ENCODE results near the gene ELL. TPM values are rescaled to one million over a fixed set of nuclear protein-coding genes. Genes with fewer than 3 reads are reported as not detected.

Gene ELL
- total and polyA plus RNA-seq, 5 donors, result 9.3 to 19.0 (median 13.6) TPM

DNA sequence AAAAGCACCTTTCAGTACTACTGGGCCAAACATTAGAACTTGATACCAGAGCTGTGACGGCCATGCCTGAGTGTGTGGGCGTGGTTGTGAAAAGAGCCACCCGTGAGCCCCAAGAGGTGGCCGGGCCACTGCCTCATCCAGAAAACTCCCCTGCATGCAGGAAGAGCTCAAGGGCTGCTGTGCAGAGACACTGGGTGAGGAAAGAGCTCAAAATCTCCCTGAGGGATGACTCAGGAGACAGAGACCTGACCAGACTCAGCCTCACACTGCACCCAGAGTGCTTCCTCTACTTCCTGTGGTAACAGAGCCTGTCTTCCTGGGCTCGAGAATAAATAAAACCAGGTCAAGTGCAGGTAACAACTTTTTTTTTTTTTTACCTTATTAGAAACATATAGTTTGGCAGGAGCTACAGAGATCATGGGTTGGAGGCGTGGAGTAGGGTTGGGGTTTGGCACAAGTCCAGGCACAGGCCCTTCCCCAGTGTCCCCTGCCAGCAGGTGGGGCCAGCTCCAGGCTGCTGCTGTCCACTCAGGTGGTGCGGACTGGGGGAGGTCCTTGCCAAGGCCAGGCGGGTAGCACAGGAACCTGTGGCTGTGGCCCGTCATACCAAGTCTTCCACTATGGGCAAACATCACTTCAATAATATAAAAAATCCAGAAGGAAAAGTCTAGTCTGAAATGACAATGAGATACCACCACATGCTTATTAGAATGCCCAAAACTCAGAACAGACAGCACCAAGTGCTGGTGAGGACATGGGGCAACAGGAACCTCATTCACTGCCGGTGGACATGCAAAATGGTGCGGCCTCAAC is 25.5 kb downstream of the ELL start:
- intact Hi-C loops (cut with DNase I), result no loop called here
- DNase-seq, result peak in 2 of 3 donors; percentile 58 to 75
- Histone ChIP-seq H3K4me3 (ENCODE audit: low read length) (no peak overlapping the region), H3K27me3 (ENCODE audit: control insufficient read depth, insufficient read depth) (no peaks in the 10 kb centered on the region), H3K4me1 (ENCODE audit: control insufficient read depth, insufficient read depth, low read length) (peaks cover 44% of the 10 kb centered on the region), H3K27ac (ENCODE audit: low read length) (no peak overlapping the region), H3K9me3 (ENCODE audit: control insufficient read depth, low read length) (no peaks in the 10 kb centered on the region)
- WGBS, result 65% methylated on average over 11 of the region's 11 CpGs
- ATAC-seq, result no peak

DNA sequence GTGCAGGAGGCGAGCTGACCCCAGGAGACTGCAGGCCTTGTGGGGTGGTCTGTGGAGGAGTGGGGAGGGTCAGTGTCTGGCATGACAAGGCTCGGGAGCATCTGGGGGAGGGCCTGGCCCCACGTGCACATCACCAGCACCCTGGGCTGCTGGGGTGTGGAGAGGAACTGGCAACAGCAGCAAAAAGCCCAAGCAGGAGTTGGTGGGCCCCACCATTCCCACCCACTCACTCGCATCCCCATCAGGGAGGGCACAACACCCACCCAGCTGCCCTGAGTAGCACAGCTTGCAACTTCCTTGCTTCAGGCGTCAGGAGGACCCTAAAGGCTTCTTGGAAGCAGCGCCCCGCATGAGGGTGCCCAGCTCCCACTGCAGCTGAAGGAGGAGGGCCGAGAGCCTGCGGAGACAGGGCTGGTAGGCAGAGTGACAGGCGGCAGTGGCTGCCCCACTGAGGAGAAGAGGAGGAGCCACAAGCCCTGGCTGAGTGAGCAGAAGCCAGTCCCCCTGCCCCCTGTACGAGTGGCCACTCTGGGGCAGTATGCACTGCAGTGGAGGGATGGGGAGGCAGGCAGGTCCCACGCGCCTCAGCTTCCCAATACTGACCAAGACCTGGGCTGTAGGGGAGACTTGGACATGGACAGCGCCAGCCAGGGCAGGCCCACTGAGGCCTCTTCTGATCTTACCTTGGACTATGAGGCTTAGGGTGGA is 26.5 kb downstream of the ELL start:
- no peaks in the 10 kb centered on the region for H3K9me3 ChIP-seq (ENCODE audit: control insufficient read depth, low read length)
- H3K27ac ChIP-seq (ENCODE audit: low read length), result no peak overlapping the region
- peaks cover 33% of the 10 kb centered on the region for H3K4me1 ChIP-seq (ENCODE audit: control insufficient read depth, insufficient read depth, low read length)
- no peaks in the 10 kb centered on the region for H3K27me3 ChIP-seq (ENCODE audit: control insufficient read depth, insufficient read depth)
- no peak overlapping the region for H3K4me3 ChIP-seq (ENCODE audit: low read length)
- intact Hi-C loops (cut with DNase I), result no loop called here
- DNase-seq (peak in 1 of 3 donors; percentile 47), ATAC-seq (peak in 1 of 2 donors; percentile 1)
- WGBS, result 74% methylated on average over 14 of the region's 14 CpGs

DNA sequence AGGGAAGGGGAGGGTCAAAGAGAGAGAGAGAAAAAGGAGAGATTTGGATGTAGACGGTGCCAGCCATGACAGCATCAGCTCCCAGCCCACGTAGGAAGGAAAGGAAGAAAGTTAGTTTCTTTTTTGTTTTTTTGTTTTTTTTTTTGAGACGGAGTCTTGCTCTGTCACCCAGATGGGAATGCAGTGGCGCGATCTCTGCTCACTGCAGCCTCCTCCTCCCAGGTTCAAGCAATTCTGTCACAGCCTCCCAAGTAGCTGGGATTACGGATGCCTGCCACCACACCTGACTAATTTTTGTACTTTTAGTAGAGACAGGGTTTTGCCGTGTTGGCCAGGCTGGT is 27.6 kb downstream of the ELL start:
- no peak overlapping the region for H3K4me3 ChIP-seq (ENCODE audit: low read length)
- H3K9me3 ChIP-seq (ENCODE audit: control insufficient read depth, low read length), result no peaks in the 10 kb centered on the region
- H3K27ac ChIP-seq (ENCODE audit: low read length), result no peak overlapping the region
- H3K4me1 ChIP-seq (ENCODE audit: control insufficient read depth, insufficient read depth, low read length), result peaks cover 36% of the 10 kb centered on the region
- intact Hi-C loops (cut with DNase I), result no loop called here
- peak in 1 of 3 donors; percentile 42 for DNase-seq
- ATAC-seq, result no peak
- WGBS, result 43% methylated on average over 7 of the region's 7 CpGs
- no peaks in the 10 kb centered on the region for H3K27me3 ChIP-seq (ENCODE audit: control insufficient read depth, insufficient read depth)

- no peaks in the 10 kb centered on the region for H3K27me3 ChIP-seq (ENCODE audit: control insufficient read depth, insufficient read depth)
- WGBS, result 51% methylated on average over 13 of the region's 13 CpGs
- peak in 2 of 3 donors; percentile 67 to 77 for DNase-seq
- intact Hi-C loops (cut with DNase I), result no loop called here
- no peaks in the 10 kb centered on the region for H3K9me3 ChIP-seq (ENCODE audit: control insufficient read depth, low read length)
- peak overlapping the region; percentile 89 for H3K27ac ChIP-seq (ENCODE audit: low read length)
- H3K4me1 ChIP-seq (ENCODE audit: control insufficient read depth, insufficient read depth, low read length), result peaks cover 33% of the 10 kb centered on the region
- H3K4me3 ChIP-seq (ENCODE audit: low read length), result no peak overlapping the region
- peak; percentile 9 to 20 for ATAC-seq
Measured at GRCh38 chr19:18493440-18494266, 28.2 kb downstream of the ELL start.

DNA sequence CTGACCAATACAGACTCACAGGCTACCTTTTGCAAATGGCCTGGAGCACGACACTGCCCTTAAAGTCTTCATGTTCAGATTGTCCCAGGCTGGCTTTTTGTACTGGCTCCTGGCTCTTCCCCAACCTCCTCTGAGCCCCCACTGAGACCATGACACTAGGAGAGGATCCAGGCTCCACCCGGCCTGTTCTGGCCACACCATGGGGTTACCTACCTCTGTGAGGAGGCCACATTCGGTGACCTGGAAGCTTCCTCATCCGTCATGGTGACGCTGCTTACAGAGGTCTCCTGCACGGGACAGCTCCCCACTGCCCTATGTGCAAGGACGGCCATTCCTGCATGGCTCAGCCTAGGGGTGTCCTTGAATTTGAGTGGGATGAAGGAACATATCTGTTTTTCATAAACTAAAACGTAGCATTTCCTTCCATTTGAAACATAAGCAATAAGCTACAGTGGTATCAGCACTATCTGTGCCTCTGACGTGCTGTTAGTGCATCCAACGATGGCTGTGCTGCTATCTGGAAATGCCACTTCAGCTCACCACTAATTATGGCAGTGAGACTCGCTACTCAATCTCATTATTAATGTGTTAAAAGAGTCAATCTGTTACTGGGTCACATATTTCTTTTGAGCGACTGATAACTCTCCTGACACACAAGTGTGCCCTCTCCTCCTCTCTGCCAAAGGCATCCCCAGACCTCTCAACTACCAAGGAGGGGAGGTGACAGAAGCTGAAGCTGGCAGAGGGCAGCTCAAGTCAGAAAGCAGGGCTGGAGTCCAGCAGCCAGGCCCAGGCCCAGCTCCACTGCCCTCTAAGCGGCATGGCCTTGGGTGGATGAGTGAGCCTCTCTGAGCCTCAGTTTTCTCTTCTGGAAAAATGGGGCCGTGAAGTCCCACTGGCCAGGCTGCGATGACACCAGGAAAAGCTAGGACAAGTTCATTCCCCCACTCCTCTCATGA is 29.6 kb downstream of the ELL start:
- peak; percentile 52 to 64 for ATAC-seq
- DNase-seq, result peak in 2 of 3 donors; percentile 74 to 81
- WGBS, result 69% methylated on average over 15 of the region's 15 CpGs

DNA sequence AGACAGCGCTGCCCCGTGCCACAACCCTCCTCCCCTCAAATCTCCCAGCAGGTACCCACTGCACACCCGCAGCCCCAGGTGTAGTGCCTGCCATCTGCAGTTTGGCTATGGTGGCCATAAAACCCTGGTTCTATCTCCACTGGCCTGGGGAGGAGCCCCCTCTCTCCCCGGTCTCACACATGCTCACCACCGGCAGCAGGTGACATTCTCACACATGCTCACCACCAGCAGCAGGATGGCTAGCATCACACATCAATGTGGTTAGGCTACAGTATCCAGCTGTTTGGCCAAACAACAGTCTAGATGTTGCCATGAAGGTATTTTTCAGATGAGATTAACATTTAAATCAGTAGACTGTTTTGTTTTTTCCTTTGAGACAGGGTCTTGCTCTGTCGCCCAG is 31.1 kb downstream of the ELL start:
- ATAC-seq (no peak), DNase-seq (no peak)
- intact Hi-C loops (cut with DNase I), result no loop called here

More for the DNA sequence above, 29.6 kb downstream of the ELL start:
- peaks cover 41% of the 10 kb centered on the region for H3K4me1 ChIP-seq (ENCODE audit: control insufficient read depth, insufficient read depth, low read length)
- intact Hi-C loops (cut with DNase I), result no loop called here
- peak overlapping the region; percentile 89 for H3K27ac ChIP-seq (ENCODE audit: low read length)
- H3K27me3 ChIP-seq (ENCODE audit: control insufficient read depth, insufficient read depth), result no peaks in the 10 kb centered on the region
- no peak overlapping the region for H3K4me3 ChIP-seq (ENCODE audit: low read length)
- no peaks in the 10 kb centered on the region for H3K9me3 ChIP-seq (ENCODE audit: control insufficient read depth, low read length)

GRCh38 chr19:18489627-18490184 is 32.2 kb downstream of the ELL start:
- peak in 1 of 3 donors; percentile 56 for DNase-seq
- no peak for ATAC-seq
- no peaks in the 10 kb centered on the region for H3K9me3 ChIP-seq (ENCODE audit: control insufficient read depth, low read length)
- no peak overlapping the region for H3K4me3 ChIP-seq (ENCODE audit: low read length)
- H3K27ac ChIP-seq (ENCODE audit: low read length), result peak overlapping the region; percentile 25
- WGBS, result 90% methylated on average over 14 of the region's 14 CpGs
- H3K27me3 ChIP-seq (ENCODE audit: control insufficient read depth, insufficient read depth), result no peaks in the 10 kb centered on the region
- H3K4me1 ChIP-seq (ENCODE audit: control insufficient read depth, insufficient read depth, low read length), result peaks cover 41% of the 10 kb centered on the region
- intact Hi-C loops (cut with DNase I), result no loop called here

More for the DNA sequence above, 31.1 kb downstream of the ELL start:
- H3K4me1 ChIP-seq (ENCODE audit: control insufficient read depth, insufficient read depth, low read length), result peaks cover 49% of the 10 kb centered on the region
- H3K9me3 ChIP-seq (ENCODE audit: control insufficient read depth, low read length), result no peaks in the 10 kb centered on the region
- H3K4me3 ChIP-seq (ENCODE audit: low read length), result no peak overlapping the region
- no peak overlapping the region for H3K27ac ChIP-seq (ENCODE audit: low read length)
- WGBS, result 95% methylated on average over 6 of the region's 6 CpGs
- H3K27me3 ChIP-seq (ENCODE audit: control insufficient read depth, insufficient read depth), result no peaks in the 10 kb centered on the region

DNA sequence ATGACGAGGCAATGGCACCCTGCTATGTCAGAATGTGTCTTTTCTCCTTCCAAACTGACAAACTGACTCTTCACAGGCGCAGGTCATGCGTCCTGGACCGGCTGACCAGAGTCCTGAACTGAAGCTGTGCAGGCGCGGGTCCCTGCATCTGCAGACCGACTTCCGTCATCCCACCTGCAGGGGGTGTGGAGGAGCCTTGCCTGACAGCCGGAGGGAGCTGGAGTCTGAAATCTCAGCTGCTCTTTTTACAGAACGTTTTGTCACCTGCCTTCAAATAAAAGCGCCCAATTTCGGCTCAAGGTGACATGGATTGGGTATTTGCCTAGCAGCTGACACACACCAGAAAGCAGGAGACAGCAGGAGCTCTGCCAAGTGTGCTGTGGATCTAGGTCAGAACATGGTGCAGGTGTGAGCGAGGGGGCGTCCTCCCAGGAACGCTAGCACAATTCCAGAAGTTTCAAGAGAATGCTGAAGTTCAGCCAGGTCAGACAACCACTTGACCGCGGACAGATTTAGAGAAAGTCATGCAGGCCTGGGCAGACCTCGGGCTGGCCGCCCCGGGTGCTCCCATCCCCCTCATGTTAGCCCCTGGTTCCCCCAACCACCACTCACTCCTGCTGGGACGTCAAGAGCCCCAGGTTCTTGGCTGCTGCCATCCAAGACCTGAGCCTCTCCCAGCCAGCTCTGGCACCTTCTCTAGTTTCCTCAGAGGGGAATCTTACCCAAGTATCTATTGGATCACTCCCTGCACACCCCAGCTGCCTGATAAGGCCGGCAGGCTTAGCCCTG is 32.8 kb downstream of the ELL start:
- no peaks in the 10 kb centered on the region for H3K9me3 ChIP-seq (ENCODE audit: control insufficient read depth, low read length)
- H3K4me3 ChIP-seq (ENCODE audit: low read length), result no peak overlapping the region
- ATAC-seq (no peak), DNase-seq (no peak)
- 54% methylated on average over 22 of the region's 22 CpGs for WGBS
- intact Hi-C loops (cut with DNase I), result no loop called here
- H3K4me1 ChIP-seq (ENCODE audit: control insufficient read depth, insufficient read depth, low read length), result peaks cover 40% of the 10 kb centered on the region
- H3K27ac ChIP-seq (ENCODE audit: low read length), result peak overlapping the region; percentile 25
- no peaks in the 10 kb centered on the region for H3K27me3 ChIP-seq (ENCODE audit: control insufficient read depth, insufficient read depth)

DNA sequence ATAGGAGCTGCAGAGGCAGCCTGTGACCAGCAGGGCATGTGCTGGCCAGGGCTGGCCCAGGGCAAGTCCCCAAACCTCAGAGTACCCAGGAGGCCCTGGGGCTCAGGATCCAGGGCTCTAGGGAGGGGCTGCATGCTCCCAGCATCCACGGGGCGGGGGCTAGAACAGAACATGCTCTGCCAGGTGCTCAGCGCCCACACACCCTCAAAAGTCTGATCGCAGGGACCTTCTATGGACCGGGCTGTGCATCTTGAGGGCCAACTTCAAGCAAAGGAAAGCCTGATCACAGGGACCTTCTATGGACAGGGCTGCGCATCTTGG is 33.5 kb downstream of the ELL start:
- peak overlapping the region; percentile 5 for H3K27ac ChIP-seq (ENCODE audit: low read length)
- H3K4me1 ChIP-seq (ENCODE audit: control insufficient read depth, insufficient read depth, low read length), result peaks cover 40% of the 10 kb centered on the region
- 87% methylated on average over 6 of the region's 6 CpGs for WGBS
- H3K4me3 ChIP-seq (ENCODE audit: low read length), result no peak overlapping the region
- DNase-seq, result no peak
- no peaks in the 10 kb centered on the region for H3K9me3 ChIP-seq (ENCODE audit: control insufficient read depth, low read length)
- peak in 1 of 2 donors; percentile 4 for ATAC-seq
- intact Hi-C loops (cut with DNase I), result no loop called here
- no peaks in the 10 kb centered on the region for H3K27me3 ChIP-seq (ENCODE audit: control insufficient read depth, insufficient read depth)
